GM23248 (cell line): ENCODE measurements around the gene SKI. TPM values are rescaled to one million over a fixed set of nuclear protein-coding genes. Genes with fewer than 3 reads are reported as not detected.

Experiments used
- DNase-seq: peaks from one replicate; pipeline ENCODE4 v3.0.0-alpha.2; 2015
- H2AFZ ChIP-seq: fragments of 200-600 bp; sonication (generic); 2 replicates; pipeline ENCODE4 v1.6.1; 2016; ENCODE audit warnings: antibody characterized with exemption
- H3F3A ChIP-seq: fragments of 200-600 bp; sonication (generic); 2 replicates; pipeline ENCODE4 v1.6.1; 2016; ENCODE audit warnings: mild to moderate bottlenecking, antibody characterized with exemption, mixed run types; ENCODE audit not compliant: insufficient read depth
- H3K27ac ChIP-seq: fragments of 200-600 bp; sonication (generic); 2 replicates; pipeline ENCODE4 v1.5.1; 2016; ENCODE audit warnings: mild to moderate bottlenecking
- H3K27me3 ChIP-seq: fragments of 200-600 bp; sonication (generic); replicated peaks from 2 replicates; pipeline ENCODE4 v1.6.1; 2016; ENCODE audit warnings: mild to moderate bottlenecking; ENCODE audit not compliant: insufficient read depth
- H3K36me3 ChIP-seq: fragments of 200-600 bp; sonication (generic); 2 replicates; pipeline ENCODE4 v1.6.1; 2016; ENCODE audit warnings: low read depth, mild to moderate bottlenecking
- H3K4me1 ChIP-seq: fragments of 200-600 bp; sonication (generic); 2 replicates; pipeline ENCODE4 v1.6.1; 2016; ENCODE audit warnings: mild to moderate bottlenecking; ENCODE audit not compliant: insufficient read depth
- H3K4me2 ChIP-seq: fragments of 200-600 bp; sonication (generic); one replicate; pipeline ENCODE4 v1.6.1; 2016; ENCODE audit warnings: mild to moderate bottlenecking; ENCODE audit not compliant: unreplicated experiment
- H3K4me3 ChIP-seq: fragments of 200-600 bp; sonication (generic); 2 replicates; pipeline ENCODE4 v1.5.1; 2016; ENCODE audit warnings: mild to moderate bottlenecking
- H3K79me2 ChIP-seq: fragments of 200-600 bp; sonication (generic); 2 replicates; pipeline ENCODE4 v1.6.1; 2016; ENCODE audit warnings: mild to moderate bottlenecking; ENCODE audit not compliant: insufficient read depth
- H3K9ac ChIP-seq: fragments of 200-600 bp; sonication (generic); 2 replicates; pipeline ENCODE4 v1.6.1; 2016; ENCODE audit warnings: mild to moderate bottlenecking
- H3K9me2 ChIP-seq: fragments of 200-600 bp; sonication (generic); 2 replicates; pipeline ENCODE4 v1.6.1; 2016; ENCODE audit warnings: mixed run types, mild to moderate bottlenecking, moderate library complexity; ENCODE audit not compliant: insufficient read depth
- H3K9me3 ChIP-seq: fragments of 200-600 bp; sonication (generic); one replicate; pipeline ENCODE4 v1.6.1; 2017; ENCODE audit warnings: low read depth
- H4K20me1 ChIP-seq: fragments of 200-600 bp; sonication (generic); 2 replicates; pipeline ENCODE4 v1.6.0; 2016; ENCODE audit not compliant: insufficient read depth
- EZH2 ChIP-seq: fragments of 200-600 bp; sonication (generic); IDR thresholded peaks from 2 replicates; pipeline ENCODE4 v1.6.1; 2018; ENCODE audit warnings: antibody characterized with exemption, mild to moderate bottlenecking; ENCODE audit not compliant: insufficient read depth, poor library complexity, severe bottlenecking
- EZH2phosphoT487 ChIP-seq: fragments of 200-600 bp; sonication (generic); IDR thresholded peaks from 2 replicates; pipeline ENCODE4 v1.6.1; 2018; ENCODE audit warnings: antibody characterized with exemption, moderate library complexity, mild to moderate bottlenecking, low read depth; ENCODE audit not compliant: insufficient read depth
- WGBS, 2 experiments: methylation state at CpG; one replicate each; pipeline ENCODE4 v1.1.6; 2015 to 2017; ENCODE audit warnings: low lambda C conversion rate in 2 of 2, low coverage in 1 of 2; ENCODE audit errors: missing lambda C conversion rate in 2 of 2; 5-methylcytosine and 5-hydroxymethylcytosine counted together
- in situ Hi-C: fragments of 300-500 bp; cut with MboI; formaldehyde crosslinking; loops from 2 replicates; pipeline ENCODE4 v1.15.0; 2020
- polyA plus RNA-seq: library from polyadenylated mRNA; unstranded; fragments of >200 nt; fragmentation: Nextera tagmentation; extraction: Ambion mirVana; gene quantifications from 2 replicates; pipeline ENCODE4 v1.2.1, GENCODE V29; 2016
- total RNA-seq: library from RNA; depleted of rRNA; stranded (reverse); fragments of >200 nt; shearing (Covaris generic); gene quantifications from 2 replicates; pipeline ENCODE4 v1.2.3, GENCODE V29; 2014

SKI gene
- total and polyA plus RNA-seq, 2 experiments from 2014 or later, result 3.8 to 23.1 TPM

DNA sequence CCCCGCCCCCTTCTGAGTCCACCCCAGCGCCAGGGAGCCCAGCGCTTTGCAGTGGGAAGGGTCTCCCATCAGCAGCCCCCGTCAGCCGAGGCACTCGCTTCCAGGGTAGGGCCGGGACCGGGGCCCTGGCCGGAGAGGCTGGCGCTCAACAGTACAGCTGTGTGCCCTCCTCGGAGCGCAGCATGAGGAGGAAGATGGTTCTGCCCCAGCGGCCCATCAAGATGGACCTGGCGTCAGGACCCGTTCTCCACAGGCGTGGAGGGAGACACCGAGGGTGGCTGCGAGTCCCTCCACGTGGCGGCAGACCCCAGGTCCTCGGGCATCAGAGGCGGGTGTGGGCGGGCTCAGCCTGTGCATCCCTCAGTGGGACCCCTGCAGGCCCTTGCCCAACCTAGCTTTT, 109.0 kb downstream of the SKI start:
- Histone ChIP-seq H3K9ac (no peak overlapping the region), H3K36me3 (no peaks in the 10 kb centered on the region), H3K79me2 (no peaks in the 10 kb centered on the region), H3F3A (no peaks in the 10 kb centered on the region), H2AFZ (no peak overlapping the region), H3K4me3 (no peak overlapping the region), H3K4me1 (no peaks in the 10 kb centered on the region), H3K9me3 (no peaks in the 10 kb centered on the region), H3K9me2 (no peaks in the 10 kb centered on the region), H3K4me2 (no peak overlapping the region), H3K27ac (no peak overlapping the region), H4K20me1 (no peaks in the 10 kb centered on the region), H3K27me3 (no peaks in the 10 kb centered on the region)
- TF ChIP-seq EZH2phosphoT487 (no peak), EZH2 (no peak)
- WGBS, 2 experiments, result 84 to 92% methylated on average over 20 to 23 of the region's 23 CpGs
- in situ Hi-C loops, result no loop called here
- DNase-seq, result no peak

DNA sequence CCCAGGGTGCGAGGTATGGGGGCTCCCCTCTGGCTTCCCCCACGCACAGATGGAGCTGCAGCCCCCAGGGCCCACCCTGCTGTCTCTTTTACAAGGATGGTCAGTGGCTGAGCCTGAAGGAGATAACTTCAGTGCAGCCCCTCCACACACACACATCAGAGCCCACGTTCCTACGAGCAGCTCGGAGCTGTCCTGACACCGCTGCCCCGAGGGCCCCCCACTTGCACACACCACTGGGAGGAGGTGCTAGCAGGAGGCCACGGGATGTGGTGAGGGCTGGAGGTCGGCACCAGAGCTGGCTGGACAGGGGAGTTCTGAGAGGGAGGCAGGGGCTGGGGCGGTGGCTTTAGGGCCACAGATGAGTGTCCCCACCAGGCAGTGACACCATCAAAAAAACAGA, 109.4 kb downstream of the SKI start:
- H4K20me1 ChIP-seq, result no peaks in the 10 kb centered on the region
- no peaks in the 10 kb centered on the region for H3K4me1 ChIP-seq
- no peak for TF ChIP-seq EZH2
- no peak for TF ChIP-seq EZH2phosphoT487
- no peak for DNase-seq
- H3K36me3 ChIP-seq, result no peaks in the 10 kb centered on the region
- H3K4me2 ChIP-seq, result no peak overlapping the region
- no peak overlapping the region for H2AFZ ChIP-seq
- H3K9ac ChIP-seq, result no peak overlapping the region
- H3K9me3 ChIP-seq, result no peaks in the 10 kb centered on the region
- WGBS, 2 experiments, result 77 to 79% methylated on average over 9 to 10 of the region's 10 CpGs
- no peaks in the 10 kb centered on the region for H3K9me2 ChIP-seq
- H3K27me3 ChIP-seq, result no peaks in the 10 kb centered on the region
- H3F3A ChIP-seq, result no peaks in the 10 kb centered on the region
- no peaks in the 10 kb centered on the region for H3K79me2 ChIP-seq
- H3K4me3 ChIP-seq, result no peak overlapping the region
- in situ Hi-C loops, result no loop called here
- H3K27ac ChIP-seq, result no peak overlapping the region

DNA sequence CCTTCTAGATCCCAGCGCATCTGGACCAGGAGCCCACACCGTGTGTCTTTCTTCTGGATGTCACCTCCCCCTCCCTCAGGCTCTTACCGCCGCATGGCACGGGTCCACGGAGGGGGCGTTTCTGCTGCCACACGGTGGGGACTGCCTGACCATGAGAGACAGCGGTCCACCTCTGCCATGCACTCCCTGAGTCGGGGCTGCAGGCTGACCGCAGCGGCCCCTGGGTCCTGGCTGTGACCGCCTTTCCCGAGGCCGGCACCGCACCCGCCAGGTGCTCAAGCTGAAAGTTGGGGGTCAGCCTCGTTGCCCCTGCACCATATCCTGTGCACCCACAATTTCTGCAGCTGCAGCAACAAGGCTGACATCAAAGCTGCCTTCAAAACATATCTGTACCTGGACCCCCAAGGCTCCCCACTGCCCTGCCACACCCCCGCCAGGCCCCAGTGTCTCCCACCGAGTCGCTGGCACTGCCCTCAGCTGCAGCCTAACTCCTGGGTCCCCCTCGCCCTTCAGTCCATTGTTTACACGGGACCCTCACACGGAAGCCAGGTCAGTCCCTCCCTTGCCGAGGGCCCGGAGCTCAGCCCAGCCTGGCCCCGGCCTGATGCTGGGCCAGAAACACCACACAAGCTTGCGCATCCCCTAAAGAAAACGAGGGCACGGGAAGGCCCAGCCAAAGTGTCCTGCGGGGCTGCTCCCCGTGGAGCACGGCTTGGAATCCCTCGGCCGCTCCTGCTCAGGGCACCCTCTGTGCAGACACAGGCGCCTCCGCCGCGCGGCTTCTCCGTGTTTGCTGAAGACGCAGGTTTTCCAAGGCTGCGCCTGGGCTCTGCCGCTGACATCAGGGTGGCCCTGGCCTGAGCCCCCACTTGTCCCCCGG, 111.3 kb downstream of the SKI start:
- Histone ChIP-seq H3K27me3 (no peaks in the 10 kb centered on the region), H3K9ac (no peak overlapping the region), H3K4me3 (no peak overlapping the region), H3K4me2 (no peak overlapping the region), H3K36me3 (no peaks in the 10 kb centered on the region), H3K9me2 (no peaks in the 10 kb centered on the region), H2AFZ (no peak overlapping the region), H3F3A (no peaks in the 10 kb centered on the region), H4K20me1 (no peaks in the 10 kb centered on the region), H3K4me1 (no peaks in the 10 kb centered on the region), H3K9me3 (no peaks in the 10 kb centered on the region), H3K27ac (no peak overlapping the region), H3K79me2 (no peaks in the 10 kb centered on the region)
- no peak for DNase-seq
- in situ Hi-C loops, result no loop called here
- 84 to 88% methylated on average over 45 of the region's 45 CpGs for WGBS, 2 experiments
- TF ChIP-seq EZH2 (no peak), EZH2phosphoT487 (no peak)

DNA sequence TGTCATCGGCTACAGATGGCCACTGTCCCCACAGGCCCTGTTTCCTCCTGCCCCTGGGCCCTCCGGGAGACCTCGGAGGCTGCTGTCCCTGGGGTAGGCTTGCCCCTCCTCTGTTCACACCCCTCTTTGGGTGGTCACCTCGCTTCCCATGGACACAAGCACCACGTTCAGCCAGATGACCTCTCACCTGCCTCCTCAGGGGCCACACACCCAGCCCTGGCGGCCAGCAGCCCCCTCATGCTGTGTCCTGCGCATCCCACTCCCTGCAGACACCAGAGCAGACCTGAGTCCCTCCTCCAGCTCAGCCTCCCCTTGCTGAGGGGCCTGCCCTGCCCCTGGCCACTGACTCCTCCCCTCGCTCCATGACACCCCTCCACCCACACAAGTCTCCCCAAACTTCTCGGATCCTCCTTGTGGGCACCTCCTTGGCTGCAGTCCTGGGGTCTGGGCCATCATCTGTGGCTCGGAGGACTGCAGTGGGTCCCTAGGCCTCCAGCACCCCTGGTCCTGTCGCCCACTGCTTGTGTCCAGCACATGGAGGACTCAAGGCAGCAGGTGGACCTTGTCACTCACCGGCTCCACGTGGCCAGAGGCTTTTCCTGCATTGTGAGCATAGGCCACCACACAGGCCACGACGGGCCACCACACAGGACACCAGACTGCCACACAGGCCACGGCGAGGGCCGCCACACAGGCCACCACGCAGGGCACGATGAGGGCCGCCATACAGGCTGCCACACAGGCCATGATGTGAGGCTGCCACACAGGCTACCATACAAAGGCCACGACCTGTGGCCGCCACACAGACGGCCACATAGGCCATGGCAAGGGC, 112.2 kb downstream of the SKI start:
- no peaks in the 10 kb centered on the region for H3K4me1 ChIP-seq
- TF ChIP-seq EZH2phosphoT487 (no peak), EZH2 (no peak)

More for the DNA sequence above, 112.2 kb downstream of the SKI start:
- Histone ChIP-seq H3K27ac (no peak overlapping the region), H3F3A (no peaks in the 10 kb centered on the region), H4K20me1 (no peaks in the 10 kb centered on the region), H3K9me2 (no peaks in the 10 kb centered on the region), H3K79me2 (no peaks in the 10 kb centered on the region), H3K9ac (no peak overlapping the region), H3K9me3 (no peaks in the 10 kb centered on the region), H3K27me3 (no peaks in the 10 kb centered on the region), H2AFZ (no peak overlapping the region), H3K4me2 (no peak overlapping the region), H3K36me3 (no peaks in the 10 kb centered on the region), H3K4me3 (no peak overlapping the region)
- in situ Hi-C loops, result no loop called here
- DNase-seq, result no peak
- WGBS, 2 experiments, result 84 to 90% methylated on average over 22 to 24 of the region's 24 CpGs
